PC-9 (cell line): ENCODE measurements around the gene MAML3. TPM values are rescaled to one million over a fixed set of nuclear protein-coding genes. Genes with fewer than 3 reads are reported as not detected.

Source experiments
- BruUV-seq: library from RNA; stranded (reverse); fragments of 400-500 nt; replicated peaks from 2 replicates; lab custom pipeline; 2021; lab: Mats Ljungman, UMichigan
- CTCF ChIA-PET: fragments of 300-600 bp; sonication (Branson Sonifier 250); formaldehyde crosslinking; loops from one replicate; lab custom pipeline; 2022; ENCODE audit warnings: antibody characterized with exemption; lab: Charles Lee
- POLR2A ChIA-PET: fragments of 300-600 bp; sonication (Branson Sonifier 250); formaldehyde crosslinking; loops from one replicate; lab custom pipeline; 2022; ENCODE audit warnings: antibody characterized with exemption; ENCODE audit not compliant: unreplicated experiment; lab: Charles Lee
- DNase-seq, 2 experiments: peaks; one replicate each; pipeline versions ENCODE4 v3.0.0 to v3.0.0-alpha.2; 2015 to 2022; ENCODE audit warnings: mixed read lengths in 1 of 2
- H2AFZ ChIP-seq: fragments of 200-600 bp; sonication (generic); 2 replicates; pipeline ENCODE4 v1.8.1; 2017; ENCODE audit warnings: antibody characterized with exemption
- H3F3A ChIP-seq: fragments of 200-600 bp; sonication (generic); 2 replicates; pipeline ENCODE4 v1.8.1; 2017; ENCODE audit warnings: antibody characterized with exemption, mild to moderate bottlenecking, low read depth; ENCODE audit not compliant: insufficient read depth
- H3K27ac ChIP-seq: fragments of 200-600 bp; sonication (generic); 2 replicates; pipeline ENCODE4 v1.6.1; 2016; ENCODE audit warnings: mixed run types
- H3K27me3 ChIP-seq: fragments of 200-600 bp; sonication (generic); 2 replicates; pipeline ENCODE4 v1.6.1; 2016; ENCODE audit warnings: low read depth, mixed run types; ENCODE audit not compliant: insufficient read depth
- H3K36me3 ChIP-seq: fragments of 200-600 bp; sonication (generic); 2 replicates; pipeline ENCODE4 v1.6.1; 2016; ENCODE audit warnings: low read depth, mixed run types
- H3K4me1 ChIP-seq: fragments of 200-600 bp; sonication (generic); replicated peaks from 2 replicates; pipeline ENCODE4 v1.6.1; 2016; ENCODE audit warnings: mixed run types; ENCODE audit not compliant: insufficient read depth
- H3K4me2 ChIP-seq: fragments of 200-600 bp; sonication (generic); 2 replicates; pipeline ENCODE4 v1.6.1; 2017; ENCODE audit warnings: mixed run types
- H3K4me3 ChIP-seq: fragments of 200-600 bp; sonication (generic); 2 replicates; pipeline ENCODE4 v1.6.1; 2016; ENCODE audit warnings: mixed run types
- H3K79me2 ChIP-seq: fragments of 200-600 bp; sonication (generic); 2 replicates; pipeline ENCODE4 v1.6.1; 2017; ENCODE audit warnings: low read depth, mixed run types
- H3K9me2 ChIP-seq: fragments of 200-600 bp; sonication (generic); 2 replicates; pipeline ENCODE4 v1.8.1; 2017; ENCODE audit warnings: mild to moderate bottlenecking; ENCODE audit not compliant: insufficient read depth
- H3K9me3 ChIP-seq: fragments of 200-600 bp; sonication (generic); 2 replicates; pipeline ENCODE4 v1.8.1; 2016; ENCODE audit warnings: low read depth; ENCODE audit not compliant: insufficient read depth
- H4K20me1 ChIP-seq: fragments of 200-600 bp; sonication (generic); 2 replicates; pipeline ENCODE4 v1.8.1; 2017; ENCODE audit not compliant: insufficient read depth
- EZH2 ChIP-seq: fragments of 200-600 bp; sonication (generic); IDR thresholded peaks from 2 replicates; pipeline ENCODE4 v1.8.0; 2017; ENCODE audit warnings: antibody characterized with exemption, low read depth
- intact Hi-C: fragments of 100-400 bp; cut with micrococcal nuclease; formaldehyde crosslinking; loops from one replicate; pipeline ENCODE4 v1.10.0; 2022; ENCODE audit not compliant: unreplicated experiment
- total RNA-seq: library from RNA; stranded (reverse); gene quantifications from 2 replicates; pipeline ENCODE4 v1.2.3, GENCODE V29; 2021
- TF ChIP-seq, protein P1 (sequence below): fragments of 200-600 bp; sonication (generic); conservative IDR thresholded peaks from 2 replicates; pipeline ENCODE4 v1.6.1; 2017; ENCODE audit warnings: mixed run types, antibody characterized with exemption, mild to moderate bottlenecking, moderate library complexity

The MAML3 gene
- total RNA-seq, 1 experiment from 2014 or later: 15.2 TPM

DNA sequence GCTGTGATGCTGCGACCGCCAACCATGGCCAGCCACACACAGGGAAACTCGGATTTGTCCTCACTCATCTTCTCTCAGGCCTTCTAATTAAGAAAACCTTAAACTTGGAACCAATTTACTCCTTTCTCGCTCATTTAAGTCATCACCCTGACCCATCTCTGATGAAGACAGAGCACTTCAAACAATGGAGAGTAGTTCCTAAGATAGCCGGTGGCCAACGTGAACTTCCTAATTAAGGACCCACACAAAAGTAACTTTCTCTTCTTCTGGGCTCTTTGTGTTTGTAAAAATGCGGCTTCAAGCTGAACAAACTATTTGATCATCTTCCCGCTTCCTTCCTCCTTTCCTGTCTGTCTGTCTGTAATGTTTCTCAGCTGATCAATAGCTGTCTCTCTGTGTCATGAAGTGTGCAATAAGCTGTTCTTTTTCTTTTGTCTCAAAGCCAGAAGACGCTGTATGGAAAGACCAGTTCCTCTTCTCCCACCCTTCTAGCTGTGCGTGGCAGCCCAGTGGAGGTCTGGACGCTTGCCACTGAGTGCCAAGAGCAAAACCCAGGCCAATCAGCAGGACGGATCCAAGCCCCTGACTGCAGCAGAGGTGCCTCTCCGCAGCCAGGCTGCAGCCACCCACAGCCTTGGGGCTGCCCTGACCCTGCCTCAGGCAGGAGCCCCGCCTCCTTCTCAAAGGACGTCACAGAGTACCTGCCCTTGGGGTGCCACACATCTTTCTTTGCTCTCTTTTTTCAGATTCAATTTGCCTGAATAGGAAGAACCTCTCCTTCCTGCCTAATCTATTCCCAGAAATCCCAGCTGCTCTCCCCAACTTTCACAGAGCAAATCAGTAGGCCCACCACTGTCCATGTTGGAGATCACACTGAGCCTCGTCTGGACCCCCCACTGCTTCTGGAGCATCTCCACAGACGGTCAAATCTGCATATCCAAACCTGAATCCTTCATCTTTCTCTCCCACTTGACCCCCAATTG, 59.3 kb downstream of the MAML3 start:
- H3K4me3 ChIP-seq: no peak overlapping the region
- peaks cover 66% of the 10 kb centered on the region for H3F3A ChIP-seq
- peak overlapping the region; percentile 80; the same call in 1 of the 2 replicates for H3K4me2 ChIP-seq
- intact Hi-C loops: no loop called here
- H3K9me3 ChIP-seq: no peaks in the 10 kb centered on the region
- TSS peak; percentile 25 for BruUV-seq
- no peaks in the 10 kb centered on the region for H3K36me3 ChIP-seq
- peaks cover 100% of the 10 kb centered on the region for H3K4me1 ChIP-seq
- TF ChIP-seq EZH2: no peak
- TF ChIP-seq, protein P1, sequence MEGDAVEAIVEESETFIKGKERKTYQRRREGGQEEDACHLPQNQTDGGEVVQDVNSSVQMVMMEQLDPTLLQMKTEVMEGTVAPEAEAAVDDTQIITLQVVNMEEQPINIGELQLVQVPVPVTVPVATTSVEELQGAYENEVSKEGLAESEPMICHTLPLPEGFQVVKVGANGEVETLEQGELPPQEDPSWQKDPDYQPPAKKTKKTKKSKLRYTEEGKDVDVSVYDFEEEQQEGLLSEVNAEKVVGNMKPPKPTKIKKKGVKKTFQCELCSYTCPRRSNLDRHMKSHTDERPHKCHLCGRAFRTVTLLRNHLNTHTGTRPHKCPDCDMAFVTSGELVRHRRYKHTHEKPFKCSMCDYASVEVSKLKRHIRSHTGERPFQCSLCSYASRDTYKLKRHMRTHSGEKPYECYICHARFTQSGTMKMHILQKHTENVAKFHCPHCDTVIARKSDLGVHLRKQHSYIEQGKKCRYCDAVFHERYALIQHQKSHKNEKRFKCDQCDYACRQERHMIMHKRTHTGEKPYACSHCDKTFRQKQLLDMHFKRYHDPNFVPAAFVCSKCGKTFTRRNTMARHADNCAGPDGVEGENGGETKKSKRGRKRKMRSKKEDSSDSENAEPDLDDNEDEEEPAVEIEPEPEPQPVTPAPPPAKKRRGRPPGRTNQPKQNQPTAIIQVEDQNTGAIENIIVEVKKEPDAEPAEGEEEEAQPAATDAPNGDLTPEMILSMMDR: no peak
- H3K9me2 ChIP-seq: no peaks in the 10 kb centered on the region
- H3K79me2 ChIP-seq: peaks cover 84% of the 10 kb centered on the region
- ChIA-PET POLR2A (interaction anchor here (0.5 to 1.3 kb wide), 5 partner anchors 45 to 567 kb away, joined by 3 to 10 read pairs (median 4); no protein-coding TSS in a partner anchor), CTCF (no interaction called here)
- H2AFZ ChIP-seq: no peak overlapping the region
- no peaks in the 10 kb centered on the region for H4K20me1 ChIP-seq
- DNase-seq: peak in 1 of 2 experiments; percentile 87
- H3K27me3 ChIP-seq: no peaks in the 10 kb centered on the region
- peak overlapping the region; percentile 99 for H3K27ac ChIP-seq

DNA sequence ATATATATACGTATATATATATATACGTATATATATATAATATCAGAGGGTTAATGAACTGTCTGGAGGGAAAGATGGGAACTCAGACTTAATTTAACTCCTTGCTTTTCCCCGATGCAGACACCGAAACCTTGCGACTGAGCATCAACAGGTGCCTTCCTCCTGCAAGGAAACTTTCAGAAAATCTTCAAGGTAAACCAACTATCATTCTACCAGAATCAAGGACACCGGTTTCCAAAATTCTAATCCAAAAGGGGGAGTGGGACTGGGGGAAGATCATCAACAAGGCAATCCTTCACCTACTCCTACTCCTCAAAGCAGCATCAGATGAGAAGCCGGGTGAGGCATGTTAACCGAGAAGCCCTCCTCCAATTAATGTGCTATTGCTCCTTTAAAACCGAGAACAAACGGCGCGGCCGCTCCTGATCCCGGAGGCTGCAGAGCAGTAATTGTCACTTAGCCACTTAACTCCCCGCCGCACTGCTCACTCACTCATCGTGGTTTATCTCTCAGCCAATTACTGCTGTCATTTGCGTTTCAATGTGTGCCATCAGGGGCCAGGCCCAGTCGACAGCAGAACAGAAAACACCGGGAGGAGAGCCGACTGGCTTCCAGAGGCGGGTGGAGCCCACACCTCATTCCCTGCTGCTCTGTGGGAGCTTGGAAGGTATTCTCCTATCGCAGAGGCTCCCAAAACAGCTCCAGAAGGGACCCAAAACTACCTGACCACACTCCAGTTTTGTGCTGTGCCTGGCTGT, 61.7 kb downstream of the MAML3 start:
- no peak for TF ChIP-seq EZH2
- TF ChIP-seq, protein P1: no peak
- no TSS peak for BruUV-seq
- Histone ChIP-seq H3F3A (peaks cover 55% of the 10 kb centered on the region), H3K36me3 (no peaks in the 10 kb centered on the region), H3K9me3 (no peaks in the 10 kb centered on the region), H3K4me2 (peak overlapping the region; percentile 87), H2AFZ (no peak overlapping the region), H3K4me1 (peaks cover 88% of the 10 kb centered on the region), H3K79me2 (peaks cover 89% of the 10 kb centered on the region), H3K27ac (peak overlapping the region; percentile 86), H4K20me1 (no peaks in the 10 kb centered on the region), H3K4me3 (peak overlapping the region; percentile 49), H3K9me2 (no peaks in the 10 kb centered on the region), H3K27me3 (no peaks in the 10 kb centered on the region)
- DNase-seq: peak; percentile 36 to 41
- ChIA-PET POLR2A (interaction anchor here (0.5 kb wide), 1 partner anchor 59 kb away, joined by 5 read pairs; no protein-coding TSS in a partner anchor), CTCF (no interaction called here)
- intact Hi-C loops: loop anchor here (2.0 kb wide), 1 partner anchor 175 kb away; no protein-coding TSS in a partner anchor

DNA sequence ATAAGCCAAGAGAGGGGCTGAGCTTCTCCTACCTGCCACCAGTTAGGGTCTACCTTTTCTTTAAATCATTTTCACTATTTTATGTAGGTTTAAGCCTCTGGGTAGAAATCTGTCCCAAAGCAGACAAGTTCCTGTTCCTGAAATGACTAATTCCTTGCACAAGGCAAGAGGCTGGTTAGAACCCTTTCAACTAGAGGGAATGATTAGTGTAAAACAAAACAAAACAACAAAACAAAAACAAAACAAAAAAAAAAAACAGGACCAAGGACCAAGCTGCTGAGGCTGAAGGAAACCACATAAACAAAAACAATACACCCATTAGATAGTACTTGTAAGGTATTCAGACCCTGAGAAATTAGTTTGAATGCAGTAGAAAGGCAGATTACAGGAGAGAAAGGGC, 62.7 kb downstream of the MAML3 start:
- ChIA-PET CTCF (interaction anchor here (0.7 kb wide), 1 partner anchor 436 kb away, joined by 3 read pairs; no protein-coding TSS in a partner anchor), POLR2A (no interaction called here)
- H3K27me3 ChIP-seq: no peaks in the 10 kb centered on the region
- no peaks in the 10 kb centered on the region for H4K20me1 ChIP-seq
- no peak overlapping the region for H2AFZ ChIP-seq
- TF ChIP-seq EZH2: no peak
- TF ChIP-seq, protein P1: no peak
- no peaks in the 10 kb centered on the region for H3K9me3 ChIP-seq
- DNase-seq: peak in 1 of 2 experiments; percentile 74
- intact Hi-C loops: loop anchor here (2.0 kb wide), 1 partner anchor 45 kb away; no protein-coding TSS in a partner anchor
- H3K79me2 ChIP-seq: peaks cover 85% of the 10 kb centered on the region
- H3K9me2 ChIP-seq: no peaks in the 10 kb centered on the region
- peaks cover 84% of the 10 kb centered on the region for H3K4me1 ChIP-seq
- H3K4me3 ChIP-seq: no peak overlapping the region
- H3K36me3 ChIP-seq: no peaks in the 10 kb centered on the region
- peaks cover 46% of the 10 kb centered on the region for H3F3A ChIP-seq
- peak overlapping the region; percentile 92 for H3K27ac ChIP-seq
- no TSS peak for BruUV-seq
- H3K4me2 ChIP-seq: peak overlapping the region; percentile 87
